Measurements from ENCODE around the gene TCEANC2.

DNA sequence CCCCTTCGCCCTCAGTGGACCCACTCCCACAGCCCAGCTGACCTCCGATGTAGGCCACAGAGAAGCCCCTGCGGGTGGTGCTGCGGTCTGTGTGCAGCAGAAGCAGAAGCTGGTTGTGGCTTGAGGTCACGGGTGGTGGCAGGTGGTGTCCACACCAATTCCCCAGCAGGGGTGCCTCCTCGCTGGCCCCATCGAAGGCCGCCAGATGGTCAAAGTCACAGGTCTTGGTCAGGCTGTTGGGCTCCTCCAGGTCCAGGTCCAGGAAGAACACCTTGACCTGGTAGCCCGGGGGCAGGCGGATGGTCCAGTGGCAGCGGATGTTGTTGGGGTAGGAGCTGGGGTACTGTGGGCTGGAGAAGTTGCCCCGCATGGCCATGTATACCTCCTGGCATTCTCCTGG, 86.3 kb downstream of the TCEANC2 start:
- TF ChIP-seq, protein P1, sequence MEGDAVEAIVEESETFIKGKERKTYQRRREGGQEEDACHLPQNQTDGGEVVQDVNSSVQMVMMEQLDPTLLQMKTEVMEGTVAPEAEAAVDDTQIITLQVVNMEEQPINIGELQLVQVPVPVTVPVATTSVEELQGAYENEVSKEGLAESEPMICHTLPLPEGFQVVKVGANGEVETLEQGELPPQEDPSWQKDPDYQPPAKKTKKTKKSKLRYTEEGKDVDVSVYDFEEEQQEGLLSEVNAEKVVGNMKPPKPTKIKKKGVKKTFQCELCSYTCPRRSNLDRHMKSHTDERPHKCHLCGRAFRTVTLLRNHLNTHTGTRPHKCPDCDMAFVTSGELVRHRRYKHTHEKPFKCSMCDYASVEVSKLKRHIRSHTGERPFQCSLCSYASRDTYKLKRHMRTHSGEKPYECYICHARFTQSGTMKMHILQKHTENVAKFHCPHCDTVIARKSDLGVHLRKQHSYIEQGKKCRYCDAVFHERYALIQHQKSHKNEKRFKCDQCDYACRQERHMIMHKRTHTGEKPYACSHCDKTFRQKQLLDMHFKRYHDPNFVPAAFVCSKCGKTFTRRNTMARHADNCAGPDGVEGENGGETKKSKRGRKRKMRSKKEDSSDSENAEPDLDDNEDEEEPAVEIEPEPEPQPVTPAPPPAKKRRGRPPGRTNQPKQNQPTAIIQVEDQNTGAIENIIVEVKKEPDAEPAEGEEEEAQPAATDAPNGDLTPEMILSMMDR (conservative IDR thresholded peaks at IDR 0.05; ENCODE audit: low read depth, low read length): no peak
- TF ChIP-seq POLR2A (IDR thresholded peaks at IDR 0.05; ENCODE audit: low read depth, low read length) (no peak), FOS (IDR thresholded peaks at IDR 0.05; ENCODE audit: low read depth, low read length) (no peak), NFE2L2 (IDR thresholded peaks at IDR 0.05; ENCODE audit: low read depth, low read length) (no peak), RFX5 (IDR thresholded peaks at IDR 0.05; ENCODE audit: low read depth, low read length) (no peak)
